ENCODE data around the gene DNAJC9.

DNAJC9 gene

GRCh38 chr10:73207883-73208282 lies 39.2 kb downstream of the DNAJC9 start:
- Histone ChIP-seq H3K9me3 (ENCODE audit: insufficient read depth, low read length) (peaks cover 31% of the 10 kb centered on the region; the same call in 1 of the 2 replicates), H3K4me3 (ENCODE audit: insufficient read length, low read depth) (no peak overlapping the region), H3K36me3 (ENCODE audit: insufficient read depth, insufficient read length, low read length) (peaks cover 6% of the 10 kb centered on the region), H3K9ac (ENCODE audit: insufficient read length, low read depth) (no peak overlapping the region), H3K4me1 (ENCODE audit: insufficient read depth, insufficient read length) (no peaks in the 10 kb centered on the region), H3K27me3 (ENCODE audit: insufficient read depth, insufficient read length) (no peaks in the 10 kb centered on the region)
- no peak for DNase-seq (ENCODE audit: low read depth, low spot score)
- TF ChIP-seq SUZ12 (IDR thresholded peaks at IDR 0.05; ENCODE audit: extremely low read depth, insufficient read depth, insufficient read length) (no peak), ZNF274 (IDR thresholded peaks at IDR 0.05; ENCODE audit: low read depth, low read length) (no peak), YY1 (IDR thresholded peaks at IDR 0.05; ENCODE audit: insufficient read depth, insufficient read length) (no peak)

DNA sequence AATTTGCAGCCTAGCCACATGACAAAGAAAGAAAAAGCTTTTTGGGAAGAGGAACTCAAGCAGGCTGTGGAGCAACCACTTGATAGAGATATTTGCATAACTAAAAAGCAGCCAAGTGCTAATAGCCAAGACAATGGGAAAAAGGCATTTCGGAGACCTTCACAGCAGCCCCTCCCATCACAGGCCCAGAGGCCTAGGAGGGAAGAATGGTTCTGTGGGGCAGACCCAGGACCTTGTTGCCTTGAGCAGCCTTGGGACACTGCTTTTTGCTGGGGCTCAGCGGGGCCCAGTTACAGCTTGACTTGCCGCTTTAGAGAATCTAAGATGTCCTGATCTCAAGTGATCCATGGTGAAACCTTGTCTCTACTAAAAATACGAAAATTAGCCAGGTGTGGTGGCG lies 40.7 kb downstream of the DNAJC9 start:
- DNase-seq (ENCODE audit: low read depth, low spot score): peak; percentile 13
- no peak overlapping the region for H3K4me3 ChIP-seq (ENCODE audit: insufficient read length, low read depth)
- H3K27me3 ChIP-seq (ENCODE audit: insufficient read depth, insufficient read length): no peaks in the 10 kb centered on the region
- peaks cover 6% of the 10 kb centered on the region for H3K36me3 ChIP-seq (ENCODE audit: insufficient read depth, insufficient read length, low read length)
- no peak overlapping the region for H3K9ac ChIP-seq (ENCODE audit: insufficient read length, low read depth)
- peaks cover 31% of the 10 kb centered on the region; the same call in 1 of the 2 replicates for H3K9me3 ChIP-seq (ENCODE audit: insufficient read depth, low read length)
- no peak for TF ChIP-seq ZNF274 (IDR thresholded peaks at IDR 0.05; ENCODE audit: low read depth, low read length)
- TF ChIP-seq SUZ12 (IDR thresholded peaks at IDR 0.05; ENCODE audit: extremely low read depth, insufficient read depth, insufficient read length): no peak
- no peak for TF ChIP-seq YY1 (IDR thresholded peaks at IDR 0.05; ENCODE audit: insufficient read depth, insufficient read length)
- no peaks in the 10 kb centered on the region for H3K4me1 ChIP-seq (ENCODE audit: insufficient read depth, insufficient read length)

DNA sequence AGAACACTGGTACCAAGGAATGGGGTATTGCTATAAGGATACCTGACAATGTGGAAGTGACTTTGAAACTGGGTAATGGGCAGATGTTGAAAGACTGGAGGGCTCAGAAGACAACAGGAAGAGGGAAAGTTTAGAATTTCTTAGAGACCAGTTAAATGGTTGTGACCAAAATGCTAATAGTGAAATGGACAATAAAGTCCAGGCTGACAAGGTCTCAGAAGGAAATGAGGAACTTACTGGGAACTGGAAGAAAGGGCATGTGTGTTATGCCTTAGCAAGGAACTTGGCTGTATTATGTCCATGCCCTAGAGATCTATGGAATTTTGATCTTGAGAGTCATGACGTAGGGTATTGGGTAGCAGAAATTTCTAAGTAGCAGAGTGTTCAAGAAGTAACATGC lies 41.2 kb downstream of the DNAJC9 start:
- TF ChIP-seq YY1 (IDR thresholded peaks at IDR 0.05; ENCODE audit: insufficient read depth, insufficient read length) (no peak), SUZ12 (IDR thresholded peaks at IDR 0.05; ENCODE audit: extremely low read depth, insufficient read depth, insufficient read length) (no peak), ZNF274 (IDR thresholded peaks at IDR 0.05; ENCODE audit: low read depth, low read length) (no peak)
- H3K9ac ChIP-seq (ENCODE audit: insufficient read length, low read depth): no peak overlapping the region
- H3K9me3 ChIP-seq (ENCODE audit: insufficient read depth, low read length): peaks cover 31% of the 10 kb centered on the region; the same call in 1 of the 2 replicates
- H3K36me3 ChIP-seq (ENCODE audit: insufficient read depth, insufficient read length, low read length): peaks cover 3% of the 10 kb centered on the region
- no peaks in the 10 kb centered on the region for H3K27me3 ChIP-seq (ENCODE audit: insufficient read depth, insufficient read length)
- no peak overlapping the region for H3K4me3 ChIP-seq (ENCODE audit: insufficient read length, low read depth)
- no peaks in the 10 kb centered on the region for H3K4me1 ChIP-seq (ENCODE audit: insufficient read depth, insufficient read length)
- no peak for DNase-seq (ENCODE audit: low read depth, low spot score)

GRCh38 chr10:73205081-73205480 lies 42.0 kb downstream of the DNAJC9 start:
- no peak overlapping the region for H3K4me3 ChIP-seq (ENCODE audit: insufficient read length, low read depth)

More at GRCh38 chr10:73205081-73205480, 42.0 kb downstream of the DNAJC9 start:
- peaks cover 3% of the 10 kb centered on the region for H3K36me3 ChIP-seq (ENCODE audit: insufficient read depth, insufficient read length, low read length)
- no peaks in the 10 kb centered on the region for H3K4me1 ChIP-seq (ENCODE audit: insufficient read depth, insufficient read length)
- H3K9me3 ChIP-seq (ENCODE audit: insufficient read depth, low read length): peaks cover 31% of the 10 kb centered on the region; the same call in 1 of the 2 replicates
- H3K9ac ChIP-seq (ENCODE audit: insufficient read length, low read depth): no peak overlapping the region
- TF ChIP-seq SUZ12 (IDR thresholded peaks at IDR 0.05; ENCODE audit: extremely low read depth, insufficient read depth, insufficient read length) (no peak), ZNF274 (IDR thresholded peaks at IDR 0.05; ENCODE audit: low read depth, low read length) (no peak), YY1 (IDR thresholded peaks at IDR 0.05; ENCODE audit: insufficient read depth, insufficient read length) (no peak)
- DNase-seq (ENCODE audit: low read depth, low spot score): no peak
- H3K27me3 ChIP-seq (ENCODE audit: insufficient read depth, insufficient read length): no peaks in the 10 kb centered on the region
